GM04504 (cell line): ENCODE data around the gene APOBEC3B.
"Not testable (repeated sequence)": the region's sequence is repeated elsewhere in the genome, so short reads cannot be mapped to it uniquely, and the experiment has no call there.

Experiments
- DNase-seq: peaks from one replicate; pipeline ENCODE4 v3.0.0-alpha.2; 2012; ENCODE audit warnings: low read depth

The APOBEC3B gene

GRCh38 chr22:38967451-38968450 lies 14.4 kb upstream of the APOBEC3B start:
- no peak for DNase-seq

- no peak for DNase-seq
Measured at GRCh38 chr22:38968801-38969200, 13.3 kb upstream of the APOBEC3B start.

DNA sequence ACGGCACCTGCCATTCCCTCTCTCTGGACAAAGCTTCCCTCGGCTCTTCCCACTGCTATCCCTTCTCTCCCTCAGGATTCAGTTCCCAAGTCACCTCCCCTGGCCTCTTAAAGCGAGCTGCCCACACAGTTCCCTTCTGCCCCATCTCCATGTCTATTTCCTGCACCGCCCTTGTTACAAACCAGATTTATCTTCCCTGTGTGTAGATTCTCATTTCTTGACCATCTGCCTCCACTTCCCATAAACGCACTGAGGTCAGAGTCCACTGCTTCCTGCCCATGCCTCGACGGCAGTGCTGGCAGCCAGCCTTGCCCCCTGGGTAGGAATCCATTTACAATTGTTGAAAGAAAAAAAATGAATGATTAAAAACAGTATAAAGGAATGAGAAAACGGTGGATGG lies 11.6 kb upstream of the APOBEC3B start:
- no peak for DNase-seq

GRCh38 chr22:38971202-38971601 lies 10.9 kb upstream of the APOBEC3B start:
- no peak for DNase-seq

GRCh38 chr22:38971791-38972190 lies 10.4 kb upstream of the APOBEC3B start:
- no peak for DNase-seq

GRCh38 chr22:38972558-38972957 lies 9.6 kb upstream of the APOBEC3B start:
- DNase-seq: no peak

DNA sequence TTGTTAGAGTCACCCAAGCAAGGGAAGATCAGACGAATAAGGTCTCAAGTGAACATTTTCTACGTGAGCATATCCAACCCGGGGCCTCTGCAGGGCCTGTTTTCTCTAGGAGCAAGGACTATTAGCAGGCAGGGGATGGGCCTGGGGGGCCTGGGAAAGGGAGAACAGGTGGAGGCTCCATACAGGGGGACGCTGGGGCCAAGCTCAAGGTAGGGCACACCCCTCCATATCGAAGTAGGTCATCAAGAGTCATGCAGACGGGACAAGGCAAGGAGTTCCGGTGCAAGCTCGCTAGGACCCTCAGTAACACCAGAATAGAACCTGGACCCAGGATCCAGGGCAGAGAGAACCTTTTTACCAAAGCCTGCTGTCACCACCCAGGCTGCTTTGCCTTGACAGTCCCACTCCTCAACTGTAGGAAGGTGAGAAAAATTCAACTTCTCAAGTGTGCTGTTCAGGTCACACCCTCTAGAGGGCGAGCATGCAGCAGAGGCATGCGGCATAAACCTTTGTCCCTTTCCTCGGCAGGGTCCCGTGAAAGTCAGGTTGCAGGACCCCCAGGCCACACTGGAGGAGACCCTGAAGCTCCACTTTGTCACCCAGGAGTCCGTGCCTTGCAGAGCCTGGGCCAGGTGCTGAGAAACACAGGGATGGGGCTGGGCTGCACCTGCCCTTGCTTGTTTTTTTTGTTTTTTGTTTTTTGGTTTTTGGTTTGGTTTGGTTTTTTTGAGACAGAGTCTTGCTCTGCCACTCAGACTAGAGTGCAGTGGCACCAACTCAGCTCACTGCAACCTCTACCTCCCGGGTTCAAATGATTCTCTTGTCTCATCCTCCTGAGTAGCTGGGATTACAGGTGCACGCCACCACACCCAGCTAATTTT lies 8.6 kb upstream of the APOBEC3B start:
- no peak for DNase-seq

- DNase-seq: no peak
Measured at GRCh38 chr22:38974170-38974825, 7.8 kb upstream of the APOBEC3B start.

GRCh38 chr22:38974826-38975175 lies 7.3 kb upstream of the APOBEC3B start:
- DNase-seq: no peak

- DNase-seq: not testable (repeated sequence)
Measured at GRCh38 chr22:38977289-38977688, 4.9 kb upstream of the APOBEC3B start.

DNA sequence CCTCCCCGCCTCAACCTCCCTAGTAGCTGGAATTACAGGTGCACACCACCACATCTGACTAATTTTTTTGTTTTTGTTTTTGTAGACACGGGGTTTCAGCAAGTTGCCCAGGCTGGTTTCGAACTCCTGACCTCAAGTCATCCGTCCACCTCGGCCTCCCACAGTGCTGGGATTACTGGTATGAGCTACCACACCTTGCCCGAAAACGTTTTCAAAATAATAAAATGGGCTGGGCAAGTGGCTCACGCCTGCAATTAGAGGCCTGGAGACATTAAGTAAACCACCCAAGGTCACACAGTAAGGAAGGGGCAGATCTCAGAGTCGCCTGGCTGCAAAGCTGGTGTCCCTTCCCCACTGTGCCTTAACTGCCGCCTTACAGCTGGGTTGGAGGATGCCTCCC lies 1.6 kb upstream of the APOBEC3B start:
- DNase-seq: not testable (repeated sequence)

- no peak for DNase-seq
Measured at GRCh38 chr22:38981005-38981991, 849 bp upstream of the APOBEC3B start.

- no peak for DNase-seq
Measured at GRCh38 chr22:38984224-38984623, 2.1 kb downstream of the APOBEC3B start.

DNA sequence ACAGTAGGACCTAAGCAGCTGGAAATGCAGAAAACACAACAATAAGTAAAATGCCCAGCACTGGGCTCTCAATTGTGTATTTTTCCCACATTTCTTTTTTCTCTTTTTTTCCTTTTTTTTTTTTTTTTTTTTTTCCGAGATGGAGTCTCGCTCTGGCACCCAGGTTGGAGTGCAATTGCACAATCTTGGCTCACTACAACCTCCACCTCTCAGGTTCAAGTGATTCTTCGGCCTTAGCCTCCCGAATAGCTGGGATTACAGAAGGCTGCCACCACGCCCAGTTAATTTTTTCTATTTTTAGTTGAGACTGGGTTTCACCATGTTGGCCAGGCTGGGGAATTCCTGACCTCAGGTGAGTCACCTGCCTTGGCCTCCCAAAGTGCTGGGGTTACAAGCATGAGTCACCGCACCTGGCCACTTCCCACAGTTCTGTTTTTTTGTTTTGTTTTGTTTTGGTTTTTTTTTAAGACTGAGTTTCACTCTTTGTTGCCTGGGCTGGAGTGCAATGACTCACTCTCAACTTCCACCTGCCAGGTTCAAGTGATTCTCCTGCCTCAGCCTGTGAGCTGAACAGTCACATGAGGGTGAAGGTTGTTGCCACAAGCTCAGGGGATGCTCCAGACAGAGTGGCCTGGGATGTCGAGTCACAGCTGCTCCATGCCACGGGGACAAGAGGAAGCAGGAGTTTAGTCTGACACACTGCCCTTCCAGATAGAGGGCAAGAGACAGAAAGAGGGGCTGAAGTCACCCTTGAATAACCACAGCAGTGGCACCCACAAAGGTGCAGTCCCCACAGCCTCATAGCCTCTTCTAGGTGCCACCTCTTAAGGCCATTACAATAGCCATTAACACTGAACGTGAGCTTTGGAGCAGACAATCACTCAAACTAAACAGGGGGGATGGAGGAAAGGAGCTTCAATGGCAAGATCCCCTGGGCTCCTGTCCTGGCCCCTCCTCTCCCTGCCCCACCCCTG lies 2.9 kb downstream of the APOBEC3B start:
- DNase-seq: not testable (repeated sequence)

- no peak for DNase-seq
Measured at GRCh38 chr22:38986629-38987028, 4.5 kb downstream of the APOBEC3B start.

- no peak for DNase-seq
Measured at GRCh38 chr22:38987171-38987895, 5.2 kb downstream of the APOBEC3B start.

GRCh38 chr22:38989466-38989865 lies 7.3 kb downstream of the APOBEC3B start:
- no peak for DNase-seq

DNA sequence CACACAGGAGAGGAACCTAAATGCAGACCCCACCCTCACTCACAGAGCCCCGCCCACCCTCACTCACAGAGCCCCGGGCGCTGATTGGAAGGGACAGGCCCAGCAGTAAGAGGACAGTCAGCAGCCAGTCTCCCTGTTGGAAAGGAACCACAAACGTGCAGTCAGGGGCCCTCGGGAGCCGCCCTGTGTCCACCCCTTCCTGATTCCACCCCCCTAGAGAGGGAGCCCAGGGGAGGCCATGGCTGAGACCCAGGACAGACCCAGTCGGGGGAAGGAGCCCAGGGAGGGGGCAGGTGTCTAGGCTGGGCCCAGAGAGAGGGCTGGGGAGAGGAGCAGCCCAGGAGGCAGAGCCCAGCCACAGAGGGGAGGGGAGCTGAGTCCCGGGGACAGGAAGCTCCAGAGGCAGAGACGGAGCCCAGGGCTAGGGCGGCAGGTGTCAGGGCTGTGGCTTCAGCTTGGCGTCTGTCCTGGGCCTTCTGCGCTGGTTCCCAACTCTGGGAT lies 10.8 kb downstream of the APOBEC3B start:
- not testable (repeated sequence) for DNase-seq

DNA sequence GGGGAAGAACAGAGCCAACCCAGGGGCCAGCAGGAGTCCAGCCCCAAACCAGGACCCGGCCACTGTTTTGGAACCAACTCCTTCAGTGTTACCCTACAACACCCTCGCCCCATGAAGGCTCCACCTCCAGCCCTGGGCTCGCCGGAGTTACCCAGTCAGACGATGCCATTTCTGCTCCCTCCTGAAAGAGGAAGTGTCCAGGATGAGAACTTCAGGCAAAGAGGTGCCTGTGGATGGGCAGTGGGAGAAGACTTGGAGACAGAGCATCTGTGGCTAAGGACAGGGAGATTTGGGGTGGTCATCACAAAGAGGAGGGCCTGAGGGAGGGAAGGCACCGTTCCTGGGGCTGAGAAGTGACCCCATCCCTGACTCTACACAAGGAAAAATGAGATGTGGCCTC lies 14.0 kb downstream of the APOBEC3B start:
- DNase-seq: no peak
